Measurements from ENCODE around the gene ALK.

Gene ALK

DNA sequence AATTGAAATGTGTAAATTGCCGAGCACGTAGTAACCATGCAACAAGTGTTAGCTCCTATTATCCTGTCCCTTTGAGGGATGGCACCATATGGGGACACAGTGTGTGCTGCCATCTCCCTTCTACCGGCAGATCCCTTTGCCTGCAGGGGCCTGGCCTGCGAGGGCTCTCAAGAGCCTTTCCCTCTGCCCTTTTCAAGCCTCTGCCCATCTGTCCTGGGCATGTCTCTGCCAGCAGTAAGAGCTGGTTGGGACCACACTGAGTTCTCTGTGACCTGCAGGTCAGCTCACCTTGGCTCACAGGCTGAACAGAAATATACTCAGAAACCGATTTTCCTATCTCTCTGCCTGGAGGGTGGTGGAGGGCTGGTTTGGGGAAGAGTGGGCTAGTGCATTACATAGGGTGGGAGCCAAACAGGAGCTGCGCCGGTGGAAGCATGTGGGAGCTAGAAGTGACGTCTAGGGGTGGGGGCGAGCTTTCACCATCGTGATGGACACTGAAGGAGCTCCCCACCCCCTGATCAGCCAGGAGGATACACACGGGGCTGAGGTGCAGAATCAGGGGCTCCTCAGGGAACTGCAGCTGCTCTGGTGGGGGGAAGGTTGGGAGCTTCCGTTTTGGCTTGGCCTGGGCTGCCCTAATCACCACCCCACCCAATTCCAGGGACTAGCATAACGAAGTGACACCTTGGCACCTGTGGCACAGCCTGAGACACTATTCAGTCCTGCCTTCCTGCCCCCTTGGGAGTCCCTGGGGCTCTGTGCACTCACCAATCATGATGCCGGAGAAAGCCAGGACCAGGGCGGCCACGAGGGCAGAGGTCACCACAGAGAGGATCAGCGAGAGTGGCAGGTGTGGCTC lies 696.5 kb downstream of the ALK start:
- DNase-seq (ENCODE audit: low spot score): no peak

DNA sequence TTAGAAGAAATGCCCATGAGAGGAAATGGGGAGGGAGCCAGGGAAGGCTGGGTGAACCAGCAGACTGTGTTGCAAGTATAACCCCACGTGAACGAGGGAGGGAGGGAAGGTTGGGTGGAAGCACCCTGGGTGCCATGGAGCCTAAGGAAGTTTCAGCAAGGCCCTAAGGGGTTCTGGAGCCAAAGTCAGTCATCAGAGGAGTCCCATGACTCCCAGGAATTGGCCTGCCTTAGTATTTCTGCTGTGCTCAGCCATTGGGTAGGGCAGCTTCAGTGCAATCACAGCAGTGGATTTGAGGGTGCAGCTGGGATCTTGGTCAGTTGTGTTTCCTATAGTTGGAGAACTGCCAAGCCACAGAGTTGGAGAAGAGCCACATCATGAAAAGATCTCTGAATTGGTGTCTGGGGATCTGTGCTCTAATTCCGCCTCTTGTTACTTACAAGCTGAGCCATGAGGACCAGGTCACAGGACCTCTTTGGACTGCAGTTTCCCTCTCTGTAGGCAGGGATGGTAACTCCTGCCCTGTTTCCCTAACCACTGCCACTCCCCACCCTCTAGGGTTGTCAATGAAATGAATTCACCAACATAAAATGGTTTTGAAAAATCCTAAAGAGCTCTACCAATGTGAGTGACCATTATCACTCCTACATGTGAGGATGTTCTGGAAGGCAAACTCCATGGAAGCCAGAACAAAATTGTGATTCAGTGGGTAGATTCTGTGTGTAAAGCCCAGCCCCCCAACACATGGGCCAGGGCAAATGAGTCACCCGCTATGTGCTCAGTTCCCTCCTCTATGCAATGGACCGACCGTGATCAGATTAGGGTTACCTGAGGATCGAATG lies 697.3 kb downstream of the ALK start:
- no peak for DNase-seq (ENCODE audit: low spot score)

DNA sequence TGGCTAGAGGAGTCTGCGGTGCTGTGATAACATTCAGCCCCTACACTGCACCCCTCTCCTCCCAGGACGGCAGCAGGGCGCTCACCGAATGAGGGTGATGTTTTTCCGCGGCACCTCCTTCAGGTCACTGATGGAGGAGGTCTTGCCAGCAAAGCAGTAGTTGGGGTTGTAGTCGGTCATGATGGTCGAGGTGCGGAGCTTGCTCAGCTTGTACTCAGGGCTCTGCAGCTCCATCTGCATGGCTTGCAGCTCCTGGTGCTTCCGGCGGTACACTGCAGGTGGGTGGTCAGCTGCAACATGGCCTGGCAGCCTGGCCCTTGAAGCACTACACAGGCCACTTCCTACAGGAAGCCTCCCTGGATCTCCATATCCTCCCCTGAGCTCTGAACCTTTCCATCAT lies 698.1 kb downstream of the ALK start:
- no peak for DNase-seq (ENCODE audit: low spot score)

DNA sequence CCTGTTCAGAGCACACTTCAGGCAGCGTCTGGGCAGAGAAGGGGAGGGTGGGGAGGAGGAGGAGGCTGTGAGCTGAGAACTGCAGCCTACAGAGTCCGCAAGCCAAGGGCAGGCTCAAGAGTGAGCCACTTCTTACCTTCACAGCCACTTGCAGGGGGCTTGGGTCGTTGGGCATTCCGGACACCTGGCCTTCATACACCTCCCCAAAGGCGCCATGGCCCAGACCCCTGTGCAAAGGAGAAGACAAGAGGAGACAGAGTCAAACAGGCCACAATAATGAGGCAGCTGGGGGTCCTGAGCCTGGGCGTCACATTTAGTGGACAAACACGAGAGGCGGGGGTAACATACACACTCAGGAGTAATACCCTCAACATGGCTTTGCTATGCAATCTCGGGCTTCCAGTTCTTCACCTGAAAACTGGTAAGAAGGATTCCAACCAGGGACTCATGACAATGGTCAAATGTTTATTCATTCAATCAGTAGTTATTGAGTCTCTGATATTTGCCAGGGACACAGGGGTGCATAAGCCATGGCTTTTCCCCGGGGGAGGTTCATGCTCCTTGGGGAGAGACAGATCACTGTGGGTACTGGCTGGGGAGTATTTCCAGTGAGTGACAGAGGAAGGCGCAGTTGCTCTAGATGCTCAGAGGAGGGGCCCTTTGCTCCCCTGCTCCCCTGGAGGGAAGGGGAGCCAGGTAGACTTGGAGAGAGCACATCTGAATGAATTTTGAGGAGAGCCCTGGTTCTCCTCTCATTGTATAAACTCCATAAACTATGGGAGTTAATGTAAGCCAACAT lies 698.8 kb downstream of the ALK start:
- DNase-seq (ENCODE audit: low spot score): no peak

DNA sequence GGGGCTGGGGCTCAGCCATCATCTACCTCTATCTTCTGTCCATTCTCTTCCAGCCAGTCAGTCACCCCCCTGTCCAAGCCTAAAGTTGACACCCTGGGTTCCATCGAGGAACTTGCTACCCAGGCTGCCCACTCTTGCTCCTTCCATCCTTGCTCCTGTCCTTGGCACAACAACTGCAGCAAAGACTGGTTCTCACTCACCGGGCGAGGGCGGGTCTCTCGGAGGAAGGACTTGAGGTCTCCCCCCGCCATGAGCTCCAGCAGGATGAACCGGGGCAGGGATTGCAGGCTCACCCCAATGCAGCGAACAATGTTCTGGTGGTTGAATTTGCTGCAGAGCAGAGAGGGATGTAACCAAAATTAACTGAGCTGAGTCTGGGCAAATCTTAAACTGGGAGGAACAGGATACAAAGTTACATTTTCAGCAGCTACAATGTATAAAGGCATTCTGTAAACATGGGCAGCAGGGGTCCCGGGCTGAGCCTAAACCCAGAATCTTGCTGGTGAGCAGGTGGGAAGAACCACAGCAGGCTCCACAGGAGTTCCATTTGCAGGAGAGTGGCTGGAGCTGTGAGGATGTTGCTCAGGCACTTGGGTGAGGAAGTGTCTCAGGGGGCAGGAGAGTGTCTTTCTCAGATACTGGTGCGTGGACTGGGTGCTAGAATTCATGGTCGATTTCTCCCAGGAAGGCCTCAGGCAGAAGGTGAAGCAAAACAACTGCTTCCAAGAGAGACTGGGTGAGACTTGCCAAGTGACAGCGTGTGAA lies 700.7 kb downstream of the ALK start:
- DNase-seq (ENCODE audit: low spot score): no peak

DNA sequence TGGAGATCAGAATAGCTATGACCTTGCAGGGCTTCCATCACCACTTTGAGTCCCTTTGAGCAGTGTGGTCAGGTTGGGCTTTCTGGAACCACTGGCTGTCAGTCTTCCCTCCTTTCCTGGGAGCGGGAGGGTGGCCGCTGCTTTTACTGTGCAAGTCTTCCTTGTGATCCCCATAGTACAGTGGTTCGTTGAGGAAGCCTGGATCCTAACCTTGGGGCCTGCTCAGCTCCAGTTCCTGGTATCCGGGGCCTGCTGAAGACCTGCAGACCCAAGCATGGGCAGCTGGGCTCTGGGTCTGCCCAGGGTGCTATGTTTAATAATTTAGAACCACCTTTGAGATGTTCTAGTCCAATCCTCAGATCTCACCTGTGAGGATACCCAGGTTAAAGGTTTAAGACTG lies 702.0 kb downstream of the ALK start:
- DNase-seq (ENCODE audit: low spot score): no peak

DNA sequence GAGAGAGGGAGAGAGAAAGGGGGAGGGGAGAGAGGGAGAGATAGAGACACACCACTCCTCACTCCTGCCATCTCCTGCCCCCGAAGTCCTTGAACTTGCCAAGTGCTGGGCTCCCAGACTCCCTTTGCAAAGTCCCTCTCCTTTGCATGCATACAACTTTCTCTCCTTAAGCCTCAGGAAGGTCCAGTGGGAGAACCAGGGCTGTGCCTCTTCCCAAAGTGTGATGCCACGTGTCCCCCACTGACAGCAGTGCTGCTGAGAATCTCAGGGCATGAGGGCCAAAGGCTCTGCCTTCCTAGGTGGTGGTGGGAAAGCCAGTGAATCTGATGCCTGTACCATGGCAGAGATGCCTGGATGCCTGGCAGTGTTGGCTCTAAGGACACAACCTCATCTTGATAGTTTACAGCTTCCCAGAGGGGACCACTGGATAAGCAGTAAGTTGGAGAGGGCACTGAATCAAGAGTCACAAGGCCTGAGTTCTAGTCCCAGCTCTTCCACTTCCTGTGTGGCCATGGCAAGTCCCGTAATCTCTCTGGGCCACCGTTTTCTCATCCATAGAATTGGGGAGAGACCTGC lies 702.7 kb downstream of the ALK start:
- DNase-seq (ENCODE audit: low spot score): no peak

DNA sequence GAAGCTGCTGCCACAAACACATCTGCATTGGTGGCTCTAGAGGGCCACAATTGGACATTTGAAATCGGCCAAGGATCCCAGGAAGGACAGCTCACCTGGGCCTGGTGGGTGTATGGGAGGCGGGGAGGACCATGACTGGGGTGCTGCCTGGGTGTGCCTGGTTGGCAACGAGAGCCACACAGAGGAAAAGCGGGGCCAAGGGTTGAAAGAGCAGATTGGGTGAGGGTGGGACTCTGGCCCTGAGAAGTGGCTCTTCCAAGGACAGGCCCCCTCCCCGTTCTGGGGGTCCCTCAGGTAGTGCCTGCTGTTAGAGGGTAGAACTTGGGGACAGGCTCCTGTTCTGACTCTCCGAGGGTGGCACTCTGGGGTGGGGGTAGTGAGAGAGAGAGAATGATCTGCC lies 703.3 kb downstream of the ALK start:
- DNase-seq (ENCODE audit: low spot score): no peak

DNA sequence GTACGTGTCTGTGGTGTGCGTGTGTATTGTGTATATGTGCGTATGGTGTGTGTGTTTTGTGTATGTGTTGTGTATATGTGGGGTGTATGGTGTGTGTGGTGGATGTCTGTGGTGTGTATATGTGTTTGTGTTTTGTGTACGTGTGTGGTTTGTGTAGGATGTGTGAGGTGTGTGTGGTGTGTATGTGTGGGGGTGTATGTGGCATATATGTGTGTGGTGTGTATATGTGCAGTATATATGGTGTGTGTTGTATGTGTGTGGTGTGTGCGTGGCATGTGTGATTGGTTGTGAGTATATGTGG lies 704.8 kb downstream of the ALK start:
- DNase-seq (ENCODE audit: low spot score): no peak

DNA sequence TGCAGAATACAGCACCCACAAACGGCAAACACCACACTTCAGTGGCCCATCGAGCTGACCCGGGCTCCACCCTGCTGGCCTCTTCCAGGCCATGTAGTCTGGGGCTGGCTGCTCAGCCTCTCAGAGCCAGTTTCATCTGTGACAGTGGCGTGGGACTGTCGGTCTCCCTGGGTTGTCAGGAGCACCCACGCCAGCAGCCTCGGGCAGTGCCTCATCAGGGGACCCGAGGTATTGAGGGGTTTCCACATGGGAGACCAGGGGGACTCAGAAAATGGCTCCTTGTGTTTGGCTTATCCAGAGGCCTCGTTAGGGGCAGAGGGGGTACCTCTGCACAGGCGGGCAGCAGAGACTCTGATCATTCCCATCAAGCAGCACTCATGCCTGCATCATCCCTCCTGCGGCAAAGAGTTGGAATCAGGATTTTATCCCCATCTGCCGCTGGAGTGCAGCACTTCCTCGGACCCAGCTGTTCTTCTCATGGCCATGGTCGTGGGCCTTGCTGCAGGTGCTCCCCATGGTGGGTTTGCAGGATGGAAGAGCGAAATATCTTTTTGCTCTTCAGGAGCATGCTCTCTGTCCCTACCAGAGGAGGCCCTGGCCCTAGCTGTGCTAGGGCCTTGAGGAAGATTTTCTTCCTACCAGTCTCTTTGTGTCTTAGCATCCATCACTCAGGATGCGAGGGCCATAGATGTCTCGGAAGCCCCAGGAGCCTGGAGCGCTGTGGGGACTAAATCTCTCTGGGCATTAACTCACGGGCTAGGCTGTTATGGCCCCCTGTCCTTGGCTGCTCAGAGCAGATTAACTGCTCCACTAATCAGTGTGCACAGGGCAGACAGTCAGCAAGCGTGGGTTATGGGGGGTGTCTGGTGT lies 705.4 kb downstream of the ALK start:
- no peak for DNase-seq (ENCODE audit: low spot score)

DNA sequence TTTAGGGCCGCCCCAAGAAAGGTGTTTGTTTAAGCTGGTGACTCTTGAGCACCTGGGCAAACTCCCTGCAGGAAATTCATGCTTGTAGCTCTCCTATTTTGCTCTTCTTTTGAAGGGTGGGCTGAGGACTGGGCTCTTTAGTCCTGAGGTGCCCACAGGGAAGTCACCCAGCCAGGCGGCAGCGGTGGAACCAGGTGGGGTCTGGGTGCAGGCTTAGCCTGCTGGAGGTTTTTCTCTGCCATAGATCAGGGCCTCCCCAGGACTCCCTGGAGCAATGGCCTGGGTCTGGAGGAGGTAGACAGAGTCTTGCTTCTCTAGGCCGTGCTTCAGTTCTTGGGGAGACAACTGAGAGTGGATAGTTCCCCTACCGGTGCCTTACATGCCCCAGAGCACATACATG lies 706.3 kb downstream of the ALK start:
- DNase-seq (ENCODE audit: low spot score): no peak

DNA sequence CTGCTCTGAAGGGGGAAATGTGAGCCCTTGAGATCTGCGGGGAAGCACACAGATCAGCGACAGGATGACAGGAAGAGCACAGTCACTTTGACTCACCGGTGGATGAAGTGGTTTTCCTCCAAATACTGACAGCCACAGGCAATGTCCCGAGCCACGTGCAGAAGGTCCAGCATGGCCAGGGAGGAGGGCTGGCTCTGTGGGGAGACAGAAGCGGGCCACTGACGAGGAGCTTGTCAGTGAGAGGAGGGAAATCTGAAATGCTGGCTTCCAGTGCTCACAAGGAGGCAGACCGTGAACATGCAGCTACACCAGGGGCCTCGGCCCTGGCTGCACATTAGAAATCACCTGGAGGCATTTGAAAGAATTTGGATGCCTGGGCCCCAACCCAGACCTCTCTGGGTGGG lies 707.5 kb downstream of the ALK start:
- no peak for DNase-seq (ENCODE audit: low spot score)

DNA sequence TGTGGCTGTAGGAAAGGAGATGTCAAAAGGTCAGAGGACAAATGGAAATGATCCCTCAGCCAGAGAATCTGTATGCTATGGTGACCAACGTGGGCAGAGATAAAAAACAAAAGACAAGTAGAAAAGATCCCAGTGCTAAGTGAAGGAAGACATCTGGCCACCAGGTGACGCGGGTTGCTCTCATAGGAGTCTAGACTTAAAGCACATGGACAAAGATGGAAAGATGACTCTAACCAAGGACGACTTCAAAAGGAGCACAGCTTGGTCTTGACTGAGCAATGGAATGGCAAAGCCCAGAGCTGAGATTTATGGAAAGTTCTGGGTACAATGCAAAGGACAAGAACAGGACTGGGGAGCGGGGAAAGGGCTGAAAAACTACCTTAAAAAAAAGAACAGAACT lies 709.4 kb downstream of the ALK start:
- DNase-seq (ENCODE audit: low spot score): no peak

DNA sequence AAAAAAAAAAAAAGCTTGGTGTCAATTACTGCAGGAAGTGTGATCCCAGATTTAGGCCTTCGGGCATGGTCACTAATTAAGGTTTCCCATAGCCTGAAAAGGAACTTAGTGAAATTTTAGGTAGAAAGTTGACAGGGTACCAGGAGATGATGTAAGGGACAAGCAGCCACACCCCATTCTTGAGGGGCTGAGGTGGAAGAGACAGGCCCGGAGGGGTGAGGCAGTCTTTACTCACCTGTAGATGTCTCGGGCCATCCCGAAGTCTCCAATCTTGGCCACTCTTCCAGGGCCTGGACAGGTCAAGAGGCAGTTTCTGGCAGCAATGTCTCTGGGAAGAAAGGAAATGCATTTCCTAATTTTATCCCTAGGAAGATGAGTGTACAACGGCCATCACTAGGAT lies 711.8 kb downstream of the ALK start:
- no peak for DNase-seq (ENCODE audit: low spot score)

DNA sequence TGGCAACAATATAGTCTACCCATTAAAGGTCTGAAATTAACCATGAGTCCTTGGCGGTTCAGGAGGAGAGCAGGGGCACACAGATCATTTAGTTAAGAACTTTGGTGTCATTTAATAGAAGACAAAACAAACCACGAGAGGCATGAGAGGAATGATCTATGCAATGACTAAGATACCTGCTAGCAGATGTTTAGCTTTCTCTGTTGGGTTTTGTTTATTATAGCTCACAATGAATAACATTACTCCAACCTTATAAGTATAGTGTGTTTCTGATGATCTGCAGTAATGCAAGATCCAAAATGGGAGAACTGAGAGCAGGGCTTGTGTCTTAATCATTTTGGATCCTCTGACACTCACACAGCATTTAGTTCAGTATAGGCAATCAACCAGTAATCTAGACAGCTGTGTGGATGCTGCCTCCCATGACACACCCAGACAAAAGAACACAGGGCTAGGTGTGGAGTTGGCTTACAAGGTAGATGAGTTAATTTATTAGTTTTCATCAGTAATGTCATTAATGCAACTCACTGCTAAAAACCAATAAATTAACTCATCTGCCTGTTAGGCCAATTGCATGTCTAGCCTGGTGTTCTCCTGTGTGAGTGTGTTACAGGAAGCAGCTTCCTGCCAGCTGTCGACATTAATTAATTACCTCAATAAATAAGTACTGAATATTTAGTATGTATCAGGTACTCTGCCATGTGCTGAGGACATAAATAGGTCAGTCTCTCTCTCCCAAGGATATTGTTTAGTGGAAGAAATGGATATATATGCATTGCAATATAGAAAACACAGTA lies 713.8 kb downstream of the ALK start:
- DNase-seq (ENCODE audit: low spot score): no peak

DNA sequence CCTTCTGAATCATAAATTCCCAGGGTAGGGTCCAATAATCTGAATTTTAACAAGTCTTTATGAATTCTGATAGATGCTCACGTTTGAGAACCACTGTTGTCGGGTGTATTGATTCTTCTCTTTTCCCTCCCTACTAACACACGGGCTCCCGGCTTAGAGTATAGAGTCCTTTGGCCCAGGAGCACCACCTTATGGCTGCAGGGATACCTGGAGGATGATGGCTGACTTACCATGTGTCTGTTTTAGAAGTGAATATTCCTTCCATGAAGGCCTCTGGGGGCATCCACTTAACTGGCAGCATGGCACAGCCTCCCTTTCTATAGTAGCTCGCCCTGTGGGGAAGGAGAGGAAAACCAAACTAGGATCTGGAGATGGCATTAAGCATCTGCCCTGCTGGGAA lies 714.4 kb downstream of the ALK start:
- no peak for DNase-seq (ENCODE audit: low spot score)

DNA sequence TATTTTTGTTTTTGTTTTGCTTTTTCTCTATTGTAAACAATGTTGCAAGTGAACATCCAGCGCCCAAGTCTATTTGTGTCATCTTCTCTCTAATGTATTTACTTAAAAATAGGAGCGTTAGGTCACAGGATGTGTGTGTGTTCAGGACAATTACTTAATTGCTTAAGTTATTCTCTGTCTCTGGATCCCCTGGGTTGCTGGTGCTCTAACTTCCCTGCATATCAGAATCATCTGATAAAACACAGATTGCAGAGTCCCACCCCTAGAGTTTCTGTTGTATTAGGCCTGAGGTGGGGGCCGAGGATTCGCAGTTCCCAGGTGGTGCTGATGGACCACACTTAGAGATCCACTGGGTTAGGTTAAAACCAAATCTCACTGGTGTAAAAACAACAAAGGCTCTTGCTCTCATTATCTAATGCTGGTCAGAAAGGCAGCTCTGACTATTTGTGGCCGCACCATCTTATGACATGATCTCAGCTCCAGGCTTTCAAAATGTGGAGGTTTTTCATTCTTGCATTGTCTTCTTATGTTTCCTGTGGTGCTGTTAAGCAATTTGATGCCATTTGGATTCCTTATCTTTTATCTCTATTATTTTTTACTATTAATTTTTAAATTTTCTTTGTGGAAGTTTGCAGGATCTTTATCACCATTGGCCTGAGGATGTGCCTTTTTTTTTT lies 718.4 kb downstream of the ALK start:
- DNase-seq (ENCODE audit: low spot score): no peak

DNA sequence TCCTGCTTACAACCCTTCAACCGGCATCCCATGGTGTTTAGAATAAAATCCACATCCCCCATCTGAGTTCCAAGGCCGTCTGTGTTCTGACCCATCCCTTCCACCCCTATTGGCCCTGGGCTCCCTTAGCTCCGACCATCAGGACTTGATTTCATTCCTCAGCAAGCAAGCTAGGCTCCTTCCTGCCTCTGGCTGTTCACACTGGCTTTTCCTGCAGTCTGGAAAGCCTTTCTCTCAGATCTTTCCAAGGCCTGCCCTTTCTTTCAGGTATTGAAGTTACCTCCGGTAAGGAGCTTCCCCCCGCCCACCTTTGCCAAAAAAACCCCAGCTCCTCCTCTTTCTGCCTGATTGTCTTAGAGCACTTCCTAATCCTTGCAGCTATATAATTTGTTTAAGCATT lies 719.4 kb downstream of the ALK start:
- no peak for DNase-seq (ENCODE audit: low spot score)

All from cerebellar cortex (tissue), 1 donor.